Stimulated activated CD4-positive, alpha-beta T cell treated with anti-CD3 and anti-CD28 coated beads, Interleukin-2, amount 100 ng/mL, for 24 hours (primary cell): ENCODE results near the gene UCHL5.
A peak's percentile ranks its signal among the peaks of the same experiment; 100 is the strongest.
"Not testable (repeated sequence)": the region's sequence is repeated elsewhere in the genome, so short reads cannot be mapped to it uniquely, and the experiment has no call there.

Experiments
- DNase-seq, 2 donors: peaks; one replicate each; pipeline ENCODE4 v3.0.0-alpha.2; 2020

Gene UCHL5

GRCh38 chr1:193009501-193009900, 49.7 kb downstream of the UCHL5 start:
- DNase-seq, result no peak

GRCh38 chr1:193005785-193006184, 53.4 kb downstream of the UCHL5 start:
- no peak for DNase-seq

DNA sequence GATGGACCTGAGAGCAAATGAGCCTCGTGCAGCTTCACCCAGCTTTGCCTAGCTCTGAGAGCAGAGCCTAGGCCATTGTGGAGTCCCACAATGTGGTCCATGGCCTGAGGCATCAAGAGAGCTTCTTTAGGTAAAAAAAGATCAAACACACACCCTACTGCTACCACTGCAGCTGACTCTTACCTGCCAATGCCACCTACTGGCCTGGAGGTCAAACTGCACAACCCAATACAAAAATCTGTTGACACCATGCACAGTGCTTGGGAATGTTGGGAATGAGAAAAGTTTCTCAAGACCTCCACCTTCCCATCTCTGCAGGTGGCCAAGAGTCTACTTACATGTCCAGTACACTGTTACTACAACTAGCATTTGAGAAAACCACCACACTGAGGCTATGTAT, 60.6 kb downstream of the UCHL5 start:
- no peak for DNase-seq

GRCh38 chr1:192994141-192994540, 65.0 kb downstream of the UCHL5 start:
- no peak for DNase-seq

DNA sequence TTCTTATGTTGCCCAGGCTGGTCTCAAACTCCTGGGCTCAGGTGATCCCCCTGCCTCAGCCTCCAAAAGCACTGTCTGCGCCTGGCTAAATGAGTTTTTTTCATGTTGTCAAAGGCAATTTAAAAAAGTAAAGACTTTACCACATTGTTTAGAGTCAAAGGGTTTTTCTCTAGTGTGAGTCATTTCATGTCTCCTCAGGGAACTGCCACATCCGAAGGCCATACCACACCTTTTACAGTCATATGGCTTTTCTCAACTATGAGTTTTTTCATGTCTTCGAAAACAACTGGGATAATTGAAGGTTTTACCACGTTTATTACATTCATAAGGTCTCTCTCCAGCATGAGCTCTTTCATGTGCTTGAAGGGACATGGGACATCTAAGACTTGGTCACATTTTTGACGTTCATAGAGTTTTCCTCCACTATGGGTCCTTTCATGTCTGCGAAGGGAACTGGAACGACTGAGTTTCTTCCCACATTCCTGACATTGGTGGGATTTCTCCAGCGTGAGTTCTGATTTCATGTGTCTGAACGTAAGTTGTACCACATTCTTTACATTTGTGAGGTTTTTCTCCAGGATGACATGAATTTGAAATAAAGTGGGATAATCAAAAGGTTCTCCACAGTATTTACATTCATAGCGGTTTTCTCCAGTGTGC, 65.6 kb downstream of the UCHL5 start:
- no peak for DNase-seq

- DNase-seq, result not testable (repeated sequence)
Measured at GRCh38 chr1:192986748-192987334, 72.3 kb downstream of the UCHL5 start.

- peak; percentile 56 to 59 for DNase-seq
Measured at GRCh38 chr1:192986110-192986747, 72.9 kb downstream of the UCHL5 start.

GRCh38 chr1:192984080-192984479, 75.1 kb downstream of the UCHL5 start:
- no peak for DNase-seq

DNA sequence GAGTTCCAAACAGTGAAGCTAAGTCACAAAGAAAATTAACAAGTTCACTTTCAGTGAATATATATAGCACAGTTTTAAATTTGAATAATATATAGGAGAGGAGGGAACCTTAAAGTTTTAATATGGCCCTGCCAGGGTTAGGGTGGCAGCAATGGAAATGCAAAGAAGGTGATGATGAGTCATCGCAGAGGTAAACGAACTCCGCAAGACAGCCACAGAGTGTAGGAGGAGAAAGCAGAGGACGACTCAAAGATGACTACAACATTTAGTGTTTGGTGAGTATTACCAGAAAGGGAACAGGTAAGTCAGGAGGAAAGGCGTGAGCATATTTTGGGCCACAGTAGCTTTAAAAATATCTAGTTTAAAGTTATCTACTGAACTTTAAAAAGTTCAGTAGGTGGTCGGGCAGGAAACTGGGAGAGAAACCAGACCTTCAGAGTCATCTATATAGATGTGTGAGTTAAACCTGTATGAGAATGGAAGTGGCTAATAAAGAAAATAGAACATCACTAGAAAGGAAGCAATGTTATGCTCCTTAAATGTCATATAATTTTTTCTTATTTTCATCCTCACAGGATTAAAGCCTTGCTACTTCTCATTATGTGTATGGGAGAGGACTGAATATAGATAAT, 75.7 kb downstream of the UCHL5 start:
- DNase-seq, result peak; percentile 29 to 38

GRCh38 chr1:192980856-192981255, 78.3 kb downstream of the UCHL5 start:
- no peak for DNase-seq

DNA sequence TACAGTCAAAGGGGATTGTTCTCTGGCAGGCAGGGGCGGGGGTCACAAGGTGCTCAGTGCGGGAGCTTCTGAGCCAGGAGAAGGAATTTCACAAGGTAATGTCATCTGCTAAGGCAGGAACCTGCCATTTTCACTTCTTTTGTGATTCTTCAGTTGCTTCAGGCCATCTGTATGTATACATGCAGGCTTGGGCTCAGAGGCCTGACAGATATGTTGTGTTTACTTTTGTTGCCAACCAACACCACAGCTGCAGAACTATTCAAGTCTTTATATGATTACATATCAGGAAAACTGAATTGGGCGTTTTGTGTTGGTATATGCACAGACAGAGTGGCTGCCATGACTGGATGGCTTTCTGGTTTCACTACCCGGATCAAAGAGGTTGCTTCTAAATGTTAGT, 78.8 kb downstream of the UCHL5 start:
- not testable (repeated sequence) for DNase-seq

DNA sequence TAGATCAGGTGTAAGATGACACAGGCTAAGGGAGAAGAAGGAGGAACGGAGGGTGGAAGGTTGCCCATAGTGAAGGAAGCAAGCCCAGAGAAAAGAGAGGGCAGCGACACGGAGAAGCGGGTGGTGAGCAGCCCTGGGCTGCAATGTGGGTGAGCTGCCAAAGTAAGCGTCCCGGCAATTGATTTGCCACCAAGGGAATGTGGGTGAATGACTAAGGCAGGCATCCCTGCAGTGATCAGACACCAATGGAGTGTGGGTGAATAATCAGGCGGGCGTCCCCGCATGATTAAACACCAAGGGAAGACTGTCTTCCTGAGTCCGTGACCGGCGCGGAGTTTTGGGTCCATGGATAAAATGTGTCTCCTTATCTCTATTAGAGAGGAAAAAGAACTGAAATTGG, 79.6 kb downstream of the UCHL5 start:
- DNase-seq, result no peak

DNA sequence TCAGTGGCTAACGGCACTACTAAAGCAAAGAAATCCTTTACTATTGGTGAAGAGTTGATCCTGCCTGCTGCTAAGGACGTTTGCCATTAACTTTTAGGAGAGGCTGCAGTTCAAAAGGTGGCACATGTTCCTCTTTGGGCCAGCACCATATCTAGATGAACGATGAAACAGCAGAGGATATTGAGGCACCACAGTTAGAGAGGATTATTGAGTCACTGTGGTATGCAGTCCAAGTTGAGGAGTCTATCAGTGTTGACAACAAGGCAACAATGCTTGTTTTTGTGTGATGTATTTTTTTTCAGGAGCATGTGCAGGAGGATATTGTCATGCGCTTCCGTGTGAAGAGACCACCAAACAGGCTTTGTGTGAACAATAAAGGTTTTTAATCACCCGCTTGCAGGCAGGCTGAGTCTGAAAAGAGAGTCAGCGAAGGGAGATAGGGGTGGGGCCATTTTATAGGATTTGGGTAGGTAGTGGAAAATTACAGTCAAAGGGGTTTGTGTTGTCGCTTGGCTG, 80.9 kb downstream of the UCHL5 start:
- no peak for DNase-seq

GRCh38 chr1:192977089-192977706, 82.0 kb downstream of the UCHL5 start:
- DNase-seq, result no peak

DNA sequence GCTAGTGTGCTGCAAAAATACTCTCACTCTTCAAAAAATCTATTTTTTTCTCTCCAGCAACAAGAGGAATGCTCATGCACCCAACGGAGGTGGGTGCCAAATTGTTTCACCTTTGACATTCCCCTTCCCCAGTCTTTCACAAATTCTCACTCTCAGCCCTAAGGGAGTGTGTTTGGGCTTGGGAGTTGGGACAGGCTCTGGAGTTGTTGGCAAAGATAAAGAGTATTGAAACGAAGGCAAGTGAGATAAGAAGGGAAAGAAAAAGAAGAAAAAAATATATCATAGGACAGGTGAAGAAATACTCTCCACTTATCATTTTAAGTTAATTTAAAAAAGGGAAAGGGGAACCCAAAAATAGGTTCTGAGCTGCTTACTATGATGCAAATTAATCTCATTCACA, 82.6 kb downstream of the UCHL5 start:
- no peak for DNase-seq

- no peak for DNase-seq
Measured at GRCh38 chr1:192974701-192975100, 84.5 kb downstream of the UCHL5 start.

DNA sequence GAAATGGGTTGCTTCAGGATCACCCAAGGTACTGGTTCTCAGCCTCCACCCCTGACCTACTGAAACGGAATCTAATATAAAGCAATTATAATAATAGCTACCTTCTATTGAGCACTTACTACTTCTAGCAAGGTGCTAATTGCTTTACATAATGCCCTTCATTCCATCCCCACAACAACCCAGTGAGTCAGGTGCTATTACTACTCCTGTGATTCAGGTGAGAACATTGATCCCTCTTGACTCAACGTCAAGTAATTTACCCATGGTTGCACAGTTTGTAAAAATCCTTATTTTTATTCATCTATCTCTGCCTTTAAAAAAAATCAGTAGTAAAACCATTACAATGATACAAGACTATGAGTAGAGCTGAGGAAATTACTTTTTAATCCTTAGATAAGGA, 85.2 kb downstream of the UCHL5 start:
- no peak for DNase-seq

DNA sequence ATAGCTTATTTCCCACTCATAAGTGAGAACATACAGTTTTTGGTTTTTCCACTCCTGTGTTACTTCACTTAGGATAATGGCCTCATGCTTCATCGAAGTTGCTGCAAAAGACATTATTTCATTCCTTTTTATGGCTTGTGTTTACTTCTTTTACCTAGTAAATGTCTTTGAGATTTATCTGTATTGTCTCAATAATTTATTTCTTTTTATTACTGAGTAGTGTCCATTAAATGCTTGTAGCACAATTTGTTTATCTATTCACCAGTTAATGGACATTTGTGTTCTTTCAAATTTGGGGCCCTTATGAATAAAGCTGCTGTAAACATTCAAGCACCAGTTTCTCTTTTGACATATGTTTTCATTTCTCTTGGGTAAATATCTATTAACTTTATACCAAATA, 86.0 kb downstream of the UCHL5 start:
- no peak for DNase-seq

GRCh38 chr1:192969091-192969490, 90.1 kb downstream of the UCHL5 start:
- no peak for DNase-seq

- DNase-seq, result no peak
Measured at GRCh38 chr1:192968323-192968722, 90.8 kb downstream of the UCHL5 start.

- no peak for DNase-seq
Measured at GRCh38 chr1:192967901-192968300, 91.3 kb downstream of the UCHL5 start.

- no peak for DNase-seq
Measured at GRCh38 chr1:192967211-192967877, 91.8 kb downstream of the UCHL5 start.

- no peak for DNase-seq
Measured at GRCh38 chr1:192966073-192966472, 93.1 kb downstream of the UCHL5 start.
